Gastroesophageal sphincter (tissue), 3 donors: Measurements from ENCODE around the gene GALNT7.

ENCODE experiments used
- POLR2A ChIP-seq, 2 donors: fragments of 450-650 bp; IDR thresholded peaks; one replicate each; pipeline ENCODE4 v1.6.1; 2017; ENCODE audit warnings: antibody characterized with exemption in 2 of 2, mild to moderate bottlenecking in 2 of 2, moderate library complexity in 1 of 2
- POLR2AphosphoS5 ChIP-seq: sonication (generic); formaldehyde crosslinking; IDR thresholded peaks from one replicate; pipeline ENCODE4 v1.6.1; 2017; ENCODE audit warnings: antibody characterized with exemption
- TF ChIP-seq, protein P1 (sequence below), 4 experiments: fragments of 200-600 bp in 2 of 4; fragments of 450-650 bp in 2 of 4; sonication (generic) in 1 of 4; IDR thresholded peaks; one replicate each; pipeline ENCODE4 v1.5.1; 2017 to 2019; ENCODE audit warnings: antibody characterized with exemption in 4 of 4, mild to moderate bottlenecking in 2 of 4, moderate library complexity in 2 of 4

DNA sequence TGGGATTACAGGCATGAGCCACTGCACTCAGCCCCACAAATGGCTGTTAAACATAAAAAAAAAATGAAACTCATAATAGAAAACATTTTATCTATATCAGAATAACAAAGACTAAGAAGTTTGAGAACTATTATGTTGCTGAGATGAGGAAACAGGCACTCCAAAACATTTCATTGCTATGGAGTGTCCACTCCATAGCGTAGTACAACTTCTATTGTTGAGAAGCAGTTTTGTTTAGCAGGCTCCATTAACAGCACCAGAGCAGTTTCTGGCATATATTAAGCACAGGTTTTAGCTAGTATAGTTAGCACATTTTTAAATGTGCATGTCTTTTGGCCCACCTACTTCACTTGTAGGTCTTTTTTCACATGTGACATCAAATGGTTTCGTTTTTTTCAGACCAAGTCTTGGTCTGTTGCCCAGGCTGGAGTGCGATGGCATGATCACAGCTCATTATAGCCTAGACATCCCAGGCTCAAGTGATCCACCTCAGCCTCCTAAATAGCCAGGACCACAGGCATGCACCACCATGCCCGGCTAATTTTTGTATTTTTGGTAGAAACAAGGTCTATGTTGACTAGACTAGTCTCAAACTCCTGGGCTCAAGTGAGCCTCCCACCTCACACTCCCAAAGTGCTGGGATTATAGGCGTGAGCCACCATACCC lies 159.8 kb downstream of the GALNT7 start:
- TF ChIP-seq POLR2A (IDR thresholded peaks at IDR 0.05) (no peak), POLR2AphosphoS5 (no peak)
- TF ChIP-seq, protein P1, sequence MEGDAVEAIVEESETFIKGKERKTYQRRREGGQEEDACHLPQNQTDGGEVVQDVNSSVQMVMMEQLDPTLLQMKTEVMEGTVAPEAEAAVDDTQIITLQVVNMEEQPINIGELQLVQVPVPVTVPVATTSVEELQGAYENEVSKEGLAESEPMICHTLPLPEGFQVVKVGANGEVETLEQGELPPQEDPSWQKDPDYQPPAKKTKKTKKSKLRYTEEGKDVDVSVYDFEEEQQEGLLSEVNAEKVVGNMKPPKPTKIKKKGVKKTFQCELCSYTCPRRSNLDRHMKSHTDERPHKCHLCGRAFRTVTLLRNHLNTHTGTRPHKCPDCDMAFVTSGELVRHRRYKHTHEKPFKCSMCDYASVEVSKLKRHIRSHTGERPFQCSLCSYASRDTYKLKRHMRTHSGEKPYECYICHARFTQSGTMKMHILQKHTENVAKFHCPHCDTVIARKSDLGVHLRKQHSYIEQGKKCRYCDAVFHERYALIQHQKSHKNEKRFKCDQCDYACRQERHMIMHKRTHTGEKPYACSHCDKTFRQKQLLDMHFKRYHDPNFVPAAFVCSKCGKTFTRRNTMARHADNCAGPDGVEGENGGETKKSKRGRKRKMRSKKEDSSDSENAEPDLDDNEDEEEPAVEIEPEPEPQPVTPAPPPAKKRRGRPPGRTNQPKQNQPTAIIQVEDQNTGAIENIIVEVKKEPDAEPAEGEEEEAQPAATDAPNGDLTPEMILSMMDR (IDR thresholded peaks at IDR 0.05) = no peak
